ENCODE measurements around the gene PHF21A.

DNA sequence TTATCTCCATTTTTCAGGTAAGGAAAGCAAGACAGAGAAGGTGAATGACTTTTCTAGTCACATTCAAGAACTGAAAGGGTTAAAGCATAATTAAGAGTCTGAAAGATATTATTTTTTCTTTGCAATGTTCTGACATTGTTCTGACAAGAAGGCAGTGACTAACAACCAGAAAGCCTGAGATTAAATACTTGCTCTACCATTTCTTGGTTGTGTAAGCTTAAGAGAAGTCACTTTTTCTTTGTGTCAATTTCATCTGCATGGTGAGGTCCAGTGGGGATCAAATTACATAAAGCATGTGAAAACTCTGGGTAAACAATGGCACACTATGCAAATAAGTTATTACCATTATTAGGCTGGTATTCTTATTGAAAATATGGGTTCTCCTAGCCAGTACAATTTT is 73.7 kb downstream of the PHF21A start:
- no peak for TF ChIP-seq CTCF (IDR thresholded peaks at IDR 0.05; ENCODE audit: extremely low read depth in 1 of 2, insufficient read depth in 1 of 2, low read depth in 1 of 2, low read length in 2 of 2)
- no peak for TF ChIP-seq POLR2A (IDR thresholded peaks at IDR 0.05; ENCODE audit: low read depth, low read length)
- no peak for TF ChIP-seq EZH2 (IDR thresholded peaks at IDR 0.05; ENCODE audit: borderline replicate concordance, low read depth, low read length, severe bottlenecking)
- no peak for TF ChIP-seq POLR2AphosphoS5 (IDR thresholded peaks at IDR 0.05; ENCODE audit: insufficient read depth, low read depth, low read length)
- no peak for TF ChIP-seq MYC (IDR thresholded peaks at IDR 0.05; ENCODE audit: low read depth, low read length)
- TF ChIP-seq JUN (IDR thresholded peaks at IDR 0.05; ENCODE audit: borderline replicate concordance, insufficient read depth, insufficient read length, low read depth) = no peak
- TF ChIP-seq MAX (IDR thresholded peaks at IDR 0.05; ENCODE audit: insufficient read depth, insufficient read length) = no peak
- no peak for TF ChIP-seq FOS (IDR thresholded peaks at IDR 0.05; ENCODE audit: borderline replicate concordance, insufficient read depth, low read length)
- no peak for TF ChIP-seq GATA2 (IDR thresholded peaks at IDR 0.05; ENCODE audit: insufficient read depth, insufficient read length, low read depth, low read length)

Measured in endothelial cell of umbilical vein (primary cell).